Brain pericyte (primary cell): ENCODE data around the gene TSPAN33.
"Not testable (repeated sequence)": the region's sequence is repeated elsewhere in the genome, so short reads cannot be mapped to it uniquely, and the experiment has no call there.

Experiments
- DNase-seq: peaks from one replicate; pipeline ENCODE4 v3.0.0-alpha.2; 2012; ENCODE audit warnings: low read depth, low spot score

Gene TSPAN33

GRCh38 chr7:129208667-129209066, 64.2 kb downstream of the TSPAN33 start:
- no peak for DNase-seq

GRCh38 chr7:129209067-129209926, 64.8 kb downstream of the TSPAN33 start:
- no peak for DNase-seq

GRCh38 chr7:129210256-129210988, 65.9 kb downstream of the TSPAN33 start:
- DNase-seq, result no peak

DNA sequence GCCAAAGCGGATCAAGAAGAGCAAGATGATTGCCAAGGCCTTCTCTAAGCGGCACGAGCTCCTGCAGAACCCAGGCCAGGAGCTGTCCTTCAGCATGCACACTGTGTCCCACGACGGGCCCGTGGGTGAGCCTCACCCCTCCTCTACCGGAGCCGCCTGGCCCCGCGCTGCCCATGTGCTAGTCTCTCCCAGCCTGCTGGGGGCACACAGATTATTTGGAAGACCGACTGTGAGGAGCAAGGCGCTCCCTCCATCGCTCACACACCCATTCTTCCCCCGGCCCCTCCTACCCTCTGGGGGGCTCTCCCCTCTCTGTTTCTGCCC, 66.4 kb downstream of the TSPAN33 start:
- no peak for DNase-seq

- no peak for DNase-seq
These were observed 67.6 kb downstream of the TSPAN33 start for GRCh38 chr7:129212126-129212525.

DNA sequence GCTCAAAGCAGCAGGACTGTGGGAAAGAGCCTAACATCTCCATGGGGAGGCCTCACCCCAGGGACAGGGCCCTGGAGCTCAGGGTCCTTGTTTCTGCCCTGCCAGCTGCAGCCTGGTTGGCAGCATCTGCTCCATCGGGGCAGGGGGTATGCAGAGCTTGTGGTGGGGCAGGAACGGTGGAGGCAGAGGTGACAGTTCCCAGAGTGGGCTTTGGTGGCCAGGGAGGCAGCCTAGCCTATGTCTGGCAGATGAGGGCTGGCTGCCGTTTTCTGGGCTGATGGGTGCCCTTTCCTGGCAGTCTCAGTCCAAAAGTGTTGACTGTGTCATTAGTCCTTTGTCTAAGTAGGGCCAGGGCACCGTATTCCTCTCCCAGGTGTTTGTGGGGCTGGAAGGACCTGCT, 68.1 kb downstream of the TSPAN33 start:
- no peak for DNase-seq

GRCh38 chr7:129213828-129214227, 69.3 kb downstream of the TSPAN33 start:
- DNase-seq, result no peak

DNA sequence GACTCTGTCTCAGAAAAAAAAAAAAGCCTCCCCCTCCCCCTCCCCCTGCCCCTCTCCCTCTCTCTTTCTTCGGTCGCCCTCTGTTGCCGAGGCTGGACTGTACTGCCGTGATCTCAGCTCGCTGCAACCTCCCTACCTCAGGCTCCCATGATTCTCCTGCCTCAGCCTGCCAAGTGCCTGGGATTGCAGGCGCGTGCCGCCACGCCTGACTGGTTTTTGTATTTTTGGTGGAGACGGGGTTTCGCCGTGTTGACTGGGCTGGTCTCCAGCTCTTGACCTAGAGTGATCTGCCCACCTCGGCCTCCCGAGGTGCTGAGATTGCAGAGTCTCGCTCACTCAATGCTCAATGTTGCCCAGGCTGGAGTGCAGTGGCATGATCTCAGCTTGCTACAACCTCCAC, 71.2 kb downstream of the TSPAN33 start:
- DNase-seq, result not testable (repeated sequence)

GRCh38 chr7:129216101-129216715, 71.7 kb downstream of the TSPAN33 start:
- DNase-seq, result not testable (repeated sequence)

DNA sequence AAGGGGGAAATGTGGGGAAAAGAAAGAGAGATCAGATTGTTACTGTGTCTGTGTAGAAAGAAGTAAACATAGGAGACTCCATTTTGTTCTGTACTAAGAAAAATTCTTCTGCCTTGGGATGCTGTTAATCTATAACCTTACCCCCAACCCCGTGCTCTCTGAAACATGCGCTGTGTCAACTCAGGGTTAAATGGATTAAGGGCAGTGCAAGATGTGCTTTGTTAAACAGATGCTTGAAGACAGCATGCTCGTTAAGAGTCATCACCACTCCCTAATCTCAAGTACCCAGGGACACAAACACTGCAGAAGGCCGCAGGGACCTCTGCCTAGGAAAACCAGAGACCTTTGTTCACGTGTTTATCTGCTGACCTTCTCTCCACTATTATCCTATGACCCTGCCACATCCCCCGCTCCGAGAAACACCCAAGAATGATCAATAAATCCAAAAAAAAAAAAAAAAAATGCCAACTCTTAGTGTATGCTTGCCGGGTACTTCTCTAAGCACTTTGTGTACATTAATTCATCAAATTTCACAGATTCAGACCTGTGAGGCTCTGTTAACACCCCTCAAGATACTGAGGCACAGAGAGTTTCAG, 72.4 kb downstream of the TSPAN33 start:
- not testable (repeated sequence) for DNase-seq

DNA sequence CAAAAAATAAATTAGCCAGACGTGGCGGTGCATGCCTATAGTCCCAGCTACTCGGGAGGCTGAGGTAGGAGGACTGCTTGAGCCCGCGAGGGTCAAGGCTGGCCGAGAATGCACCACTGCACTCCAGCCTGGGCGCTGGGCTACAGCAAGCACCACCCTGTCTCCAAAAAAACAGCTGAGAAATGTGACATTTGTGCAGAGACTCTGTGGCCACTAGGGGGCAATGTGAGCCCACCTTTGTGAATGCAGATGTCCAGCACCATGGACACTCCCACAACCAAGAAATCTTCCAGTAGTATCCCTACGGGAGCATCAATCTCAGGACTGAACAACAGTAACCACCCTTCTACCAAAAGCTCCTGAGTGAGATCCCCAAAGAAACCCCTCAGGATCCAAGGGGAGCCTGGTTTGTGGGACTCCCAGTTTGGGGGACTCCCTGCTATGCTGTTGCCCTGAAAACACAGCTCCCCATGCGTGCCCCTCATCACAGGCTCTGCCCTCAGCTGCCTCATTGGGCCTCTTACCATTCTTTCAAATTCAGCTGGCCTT, 74.1 kb downstream of the TSPAN33 start:
- DNase-seq, result no peak

- not testable (repeated sequence) for DNase-seq
These were observed 74.7 kb downstream of the TSPAN33 start for GRCh38 chr7:129219166-129219565.
